ENCODE data around the gene ZNF263.

ZNF263 gene

GRCh38 chr16:3305109-3306068 lies 22.1 kb downstream of the ZNF263 start, which contains the start of the genes TIGD7 and ZNF75A:
TIGD7 (minus strand) TSS chr16:3305430; CDS start chr16:3300614, 4,816 bp downstream.
ZNF75A (plus strand) TSS chr16:3305497; CDS start chr16:3308429, 2,932 bp downstream.
- DNase-seq (ENCODE audit: low read depth, low spot score), result peak; percentile 50
- peak within 1 kb of the TSS; percentile 59 for H3K4me3 ChIP-seq (ENCODE audit: low read length)

- DNase-seq (ENCODE audit: low read depth, low spot score), result no peak
- H3K4me3 ChIP-seq (ENCODE audit: low read length), result peak overlapping the region; percentile 59
Measured at GRCh38 chr16:3306078-3306477, 22.8 kb downstream of the ZNF263 start.

GRCh38 chr16:3311496-3311895 lies 28.2 kb downstream of the ZNF263 start:
- peak; percentile 51 for DNase-seq (ENCODE audit: low read depth, low spot score)
- H3K4me3 ChIP-seq (ENCODE audit: low read length), result no peak overlapping the region

GRCh38 chr16:3317315-3317999 lies 34.2 kb downstream of the ZNF263 start:
- no peak for DNase-seq (ENCODE audit: low read depth, low spot score)
- no peak overlapping the region for H3K4me3 ChIP-seq (ENCODE audit: low read length)

- no peak overlapping the region for H3K4me3 ChIP-seq (ENCODE audit: low read length)
- DNase-seq (ENCODE audit: low read depth, low spot score), result no peak
Measured at GRCh38 chr16:3321816-3322215, 38.5 kb downstream of the ZNF263 start.

GRCh38 chr16:3327514-3327913 lies 44.2 kb downstream of the ZNF263 start:
- no peak for DNase-seq (ENCODE audit: low read depth, low spot score)

GRCh38 chr16:3328104-3328503 lies 44.8 kb downstream of the ZNF263 start:
- no peak for DNase-seq (ENCODE audit: low read depth, low spot score)
- no peak overlapping the region for H3K4me3 ChIP-seq (ENCODE audit: low read length)

More at GRCh38 chr16:3327514-3327913, 44.2 kb downstream of the ZNF263 start:
- H3K4me3 ChIP-seq (ENCODE audit: low read length), result no peak overlapping the region

- no peak overlapping the region for H3K4me3 ChIP-seq (ENCODE audit: low read length)
- DNase-seq (ENCODE audit: low read depth, low spot score), result no peak
Measured at GRCh38 chr16:3328643-3329042, 45.4 kb downstream of the ZNF263 start.

Data from Jurkat, Clone E6-1 (cell line).